H7 (cell line): ENCODE results near the gene TPD52L2. TPM values are rescaled to one million over a fixed set of nuclear protein-coding genes. Genes with fewer than 3 reads are reported as not detected.
A peak's percentile ranks its signal among the peaks of the same experiment; 100 is the strongest.
"Not testable (repeated sequence)": the region's sequence is repeated elsewhere in the genome, so short reads cannot be mapped to it uniquely, and the experiment has no call there.

Source experiments
- DNase-seq: peaks from one replicate; pipeline ENCODE4 v3.0.0; 2012
- H3K27me3 ChIP-seq: 2 replicates; pipeline ENCODE4 v1.6.0; 2011; ENCODE audit warnings: mild to moderate bottlenecking, low read length; ENCODE audit not compliant: control insufficient read depth, insufficient read depth
- H3K36me3 ChIP-seq: replicated peaks from 2 replicates; pipeline ENCODE4 v1.5.1; 2011; ENCODE audit warnings: low read length; ENCODE audit not compliant: control insufficient read depth, insufficient read depth
- H3K4me3 ChIP-seq: 2 replicates; pipeline ENCODE4 v1.5.1; 2011; ENCODE audit warnings: low read depth, mild to moderate bottlenecking, control low read depth, low read length, moderate library complexity; ENCODE audit not compliant: insufficient read depth
- total RNA-seq: library from RNA; depleted of rRNA; stranded (reverse); fragments of >200 nt; shearing (Covaris generic); gene quantifications from 2 replicates; pipeline ENCODE4 v1.2.3, GENCODE V29; 2014

TPD52L2 gene
- total RNA-seq, 1 experiment from 2014 or later, result 76.0 TPM

- no peak overlapping the region for H3K4me3 ChIP-seq
- no peak for DNase-seq
- H3K36me3 ChIP-seq, result peaks cover 1% of the 10 kb centered on the region
- peaks cover 2% of the 10 kb centered on the region; the same call in 1 of the 2 replicates for H3K27me3 ChIP-seq
Measured at GRCh38 chr20:63857764-63858392, 7.2 kb upstream of the TPD52L2 start.

- Histone ChIP-seq H3K4me3 (peak overlapping the region; percentile 15; the same call in 1 of the 2 replicates), H3K36me3 (peaks cover 5% of the 10 kb centered on the region), H3K27me3 (peaks cover 2% of the 10 kb centered on the region; the same call in 1 of the 2 replicates)
- peak; percentile 89 for DNase-seq
Measured at GRCh38 chr20:63858393-63859165, 6.5 kb upstream of the TPD52L2 start.

GRCh38 chr20:63859166-63859699 lies 5.8 kb upstream of the TPD52L2 start:
- no peak for DNase-seq
- Histone ChIP-seq H3K36me3 (peaks cover 5% of the 10 kb centered on the region), H3K4me3 (no peak overlapping the region), H3K27me3 (peaks cover 2% of the 10 kb centered on the region; the same call in 1 of the 2 replicates)

GRCh38 chr20:63860325-63861051 lies 4.6 kb upstream of the TPD52L2 start:
- Histone ChIP-seq H3K4me3 (no peak overlapping the region), H3K36me3 (peaks cover 5% of the 10 kb centered on the region), H3K27me3 (peaks cover 2% of the 10 kb centered on the region; the same call in 1 of the 2 replicates)
- DNase-seq, result peak; percentile 78

DNA sequence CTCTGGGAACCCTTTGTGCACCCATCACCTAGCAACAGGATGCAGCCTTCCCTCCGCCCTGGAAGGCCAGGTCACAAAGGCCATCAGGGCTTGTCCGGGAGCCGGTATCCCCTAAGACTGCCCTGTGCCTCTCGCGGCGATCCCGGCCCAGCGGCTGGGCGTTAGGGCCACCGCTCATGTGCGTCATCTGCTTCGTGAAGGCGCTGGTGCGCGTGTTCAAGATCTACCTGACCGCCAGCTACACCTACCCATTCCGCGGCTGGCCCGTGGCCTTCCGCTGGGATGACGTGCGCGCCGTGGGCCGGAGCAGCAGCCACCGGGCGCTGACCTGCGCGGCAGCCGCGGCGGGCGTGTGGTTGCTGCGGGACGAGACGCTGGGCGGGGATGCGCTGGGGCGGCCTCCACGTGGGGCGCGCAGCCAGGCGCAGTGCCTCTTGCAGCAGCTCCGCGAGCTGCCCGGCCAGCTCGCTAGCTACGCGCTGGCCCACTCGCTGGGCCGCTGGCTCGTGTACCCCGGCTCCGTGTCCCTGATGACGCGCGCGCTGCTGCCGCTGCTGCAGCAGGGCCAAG lies 3.6 kb upstream of the TPD52L2 start, which contains the start of gene ABHD16B:
ABHD16B (plus strand) TSS at position 134 of the 570 bp plus-strand sequence; CDS start at position 177, 43 bp downstream.
- Histone ChIP-seq H3K4me3 (no peak within 1 kb of the TSS), H3K27me3 (no peaks in the 10 kb centered on the region), H3K36me3 (peaks cover 5% of the 10 kb centered on the region)
- no peak for DNase-seq

DNA sequence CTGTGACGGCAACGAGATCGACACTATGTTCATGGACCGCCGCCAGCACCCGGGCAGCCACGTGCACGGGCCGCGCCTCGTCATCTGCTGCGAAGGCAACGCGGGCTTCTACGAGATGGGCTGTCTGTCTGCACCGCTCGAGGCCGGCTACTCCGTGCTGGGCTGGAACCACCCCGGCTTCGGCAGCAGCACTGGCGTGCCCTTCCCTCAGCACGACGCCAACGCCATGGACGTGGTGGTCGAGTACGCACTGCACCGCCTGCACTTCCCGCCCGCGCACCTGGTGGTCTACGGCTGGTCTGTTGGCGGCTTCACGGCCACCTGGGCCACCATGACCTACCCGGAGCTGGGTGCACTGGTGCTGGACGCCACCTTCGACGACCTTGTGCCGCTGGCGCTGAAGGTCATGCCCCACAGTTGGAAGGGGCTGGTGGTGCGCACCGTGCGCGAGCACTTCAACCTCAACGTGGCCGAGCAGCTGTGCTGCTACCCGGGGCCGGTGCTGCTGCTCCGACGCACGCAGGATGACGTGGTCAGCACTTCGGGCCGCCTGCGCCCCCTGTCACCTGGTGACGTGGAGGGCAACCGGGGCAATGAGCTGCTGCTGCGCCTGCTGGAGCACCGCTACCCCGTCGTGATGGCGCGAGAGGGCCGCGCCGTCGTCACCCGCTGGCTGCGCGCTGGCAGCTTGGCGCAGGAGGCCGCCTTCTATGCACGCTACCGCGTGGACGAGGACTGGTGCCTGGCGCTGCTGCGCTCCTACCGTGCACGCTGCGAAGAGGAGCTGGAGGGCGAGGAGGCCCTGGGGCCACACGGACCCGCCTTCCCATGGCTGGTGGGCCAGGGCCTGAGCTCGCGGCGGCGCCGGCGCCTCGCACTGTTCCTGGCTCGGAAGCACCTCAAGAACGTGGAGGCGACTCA lies 2.8 kb upstream of the TPD52L2 start:
- Histone ChIP-seq H3K36me3 (peaks cover 5% of the 10 kb centered on the region), H3K27me3 (no peaks in the 10 kb centered on the region), H3K4me3 (no peak overlapping the region)
- DNase-seq, result no peak

DNA sequence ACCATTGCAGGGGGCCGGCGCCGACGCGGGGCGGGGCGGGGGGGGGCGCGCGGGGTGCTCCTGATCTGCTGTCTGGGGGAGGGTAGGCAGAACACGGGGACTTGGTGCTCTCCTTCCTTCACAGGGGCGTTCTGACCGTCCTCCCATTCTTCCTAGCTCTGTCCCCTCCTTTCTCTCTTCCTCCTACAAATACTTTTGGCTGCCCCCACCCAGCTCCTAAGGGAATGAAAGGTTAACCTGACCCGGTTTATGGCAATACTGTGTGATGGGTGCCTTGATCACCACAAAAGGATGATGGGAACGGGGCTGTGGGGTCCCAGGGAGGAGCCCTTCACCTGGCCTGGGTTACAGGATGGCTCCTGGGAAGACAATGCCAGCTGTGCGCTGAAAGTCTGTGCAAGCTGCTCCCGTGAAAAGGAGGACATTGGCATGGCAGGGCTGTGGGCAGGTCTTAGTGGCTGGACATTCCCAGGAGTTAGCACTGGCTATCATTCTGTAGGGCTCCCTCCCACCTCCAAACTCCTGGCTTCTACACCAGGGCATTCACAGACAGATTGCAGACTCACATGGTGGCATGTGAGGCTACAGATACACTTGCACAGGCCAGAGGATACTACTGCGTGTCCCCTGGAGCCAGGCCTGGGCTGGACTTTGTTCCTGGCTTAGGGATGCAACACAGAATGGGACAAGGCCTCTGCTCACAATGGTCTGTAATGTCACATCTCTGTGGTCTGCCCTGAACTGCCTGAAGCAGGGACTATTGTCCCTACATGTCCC lies 1.9 kb upstream of the TPD52L2 start:
- H3K36me3 ChIP-seq, result peaks cover 5% of the 10 kb centered on the region
- no peak for DNase-seq
- H3K27me3 ChIP-seq, result no peaks in the 10 kb centered on the region
- H3K4me3 ChIP-seq, result no peak overlapping the region

- DNase-seq, result peak; percentile 91
- no peaks in the 10 kb centered on the region for H3K27me3 ChIP-seq
- H3K4me3 ChIP-seq, result peak overlapping the region; percentile 74
- H3K36me3 ChIP-seq, result peaks cover 10% of the 10 kb centered on the region
Measured at GRCh38 chr20:63863798-63864544, 1.1 kb upstream of the TPD52L2 start.

DNA sequence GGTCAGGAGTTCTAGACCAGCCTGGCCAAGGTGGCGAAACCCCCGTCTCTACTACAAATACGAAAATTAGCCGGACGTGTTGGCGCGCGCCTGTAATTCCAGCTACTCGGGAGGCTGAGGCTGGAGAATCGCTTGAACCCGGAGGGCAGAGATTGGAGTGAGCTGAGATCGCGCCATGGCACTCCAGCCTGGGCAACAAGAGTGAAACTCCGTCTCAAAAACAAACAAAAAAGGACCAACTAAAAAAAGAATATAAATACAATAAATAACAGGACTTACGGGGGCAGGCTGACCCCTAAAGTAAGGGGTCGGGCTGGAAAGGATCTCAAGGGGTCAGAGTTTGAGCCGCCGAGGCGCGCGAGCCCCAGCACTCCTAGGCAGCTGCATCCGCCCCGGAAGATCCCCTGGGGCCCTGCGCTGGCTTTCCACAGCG lies 509 bp upstream of the TPD52L2 start:
- no peaks in the 10 kb centered on the region for H3K27me3 ChIP-seq
- H3K4me3 ChIP-seq, result peak overlapping the region; percentile 74
- DNase-seq, result no peak
- H3K36me3 ChIP-seq, result peaks cover 15% of the 10 kb centered on the region

- not testable (repeated sequence) for H3K4me3 ChIP-seq, DNase-seq, H3K27me3 ChIP-seq
- peaks cover 16% of the 10 kb centered on the region for H3K36me3 ChIP-seq
Measured at GRCh38 chr20:63867042-63867441, 2.0 kb downstream of the TPD52L2 start.

- H3K27me3 ChIP-seq, result no peaks in the 10 kb centered on the region
- no peak for DNase-seq
- H3K4me3 ChIP-seq, result no peak overlapping the region
- peaks cover 15% of the 10 kb centered on the region for H3K36me3 ChIP-seq
Measured at GRCh38 chr20:63868264-63868663, 3.2 kb downstream of the TPD52L2 start.

- DNase-seq, result no peak
- Histone ChIP-seq H3K4me3 (no peak overlapping the region), H3K27me3 (no peaks in the 10 kb centered on the region), H3K36me3 (peaks cover 35% of the 10 kb centered on the region)
Measured at GRCh38 chr20:63873477-63873971, 8.5 kb downstream of the TPD52L2 start.
